Heart left ventricle (tissue), 13 donors: ENCODE data around the gene COL24A1.

Experiments
- CTCF ChIP-seq, 12 donors: fragments of 200-600 bp; sonication (generic) in 4 of 12; IDR thresholded peaks; one replicate each; pipeline versions ENCODE4 v1.5.0 to v1.8.0; 2018 to 2022; ENCODE audit warnings: antibody characterized with exemption in 12 of 12, mild to moderate bottlenecking in 5 of 12
- POLR2A ChIP-seq, 2 donors: fragments of 450-650 bp; IDR thresholded peaks; one replicate each; pipeline ENCODE4 v1.6.1; 2017; ENCODE audit warnings: antibody characterized with exemption in 2 of 2, mild to moderate bottlenecking in 2 of 2, moderate library complexity in 2 of 2
- donor health status: ischemic (EF 13 %, LVEDD 7.1; RV severe dilation, severe dysfunction).
- donor health status: DM: no; HTN: yes; CAD: no.
- donor health status: DM: no; HTN: no; CAD: no.
- donor health status: ischemic (EF 25% LVEDD 6.9; RV normal size, moderate dysfunction).
- donor health status: ischemic (EF 25% LVEDD 5.7; RV mildly dilated, moderate dysfunction).
- donor health status: ischemic (EF 35%, LVEDD 5.7; RV mildly dilated, moderate dysfunction).
- donor health status: nonischemic (EF 11% LVEDD 7.7; RV severe dilation, severe dysfunction).
- donor health status: DM: yes; HTN: yes; CAD: no.
- donor health status: PGD.
- donor health status: ischemic (EF 29% LVEDD 5.4; RV normal size, mild dysfunction).
- donor health status: nonischemic (EF 23%, LVEDD 6.1; RV moderate dilation, normal function).

GRCh38 chr1:86089765-86090164 is 66.8 kb downstream of the COL24A1 start:
- TF ChIP-seq CTCF (IDR thresholded peaks at IDR 0.05) (no peak), POLR2A (IDR thresholded peaks at IDR 0.05) (no peak)
